A673 (cell line): ENCODE results near the gene SYNC. TPM values are rescaled to one million over a fixed set of nuclear protein-coding genes. Genes with fewer than 3 reads are reported as not detected.
A peak's percentile ranks its signal among the peaks of the same experiment; 100 is the strongest.

ENCODE experiments used
- BruUV-seq: library from RNA; stranded (reverse); fragments of 400-500 nt; replicated peaks from 2 replicates; lab custom pipeline; 2021; lab: Mats Ljungman, UMichigan
- CTCF ChIA-PET: fragments of 300-600 bp; sonication (Branson Sonifier 250); formaldehyde crosslinking; loops from one replicate; lab custom pipeline; 2022; ENCODE audit warnings: antibody characterized with exemption; lab: Charles Lee
- POLR2A ChIA-PET: fragments of 300-600 bp; sonication (Branson Sonifier 250); formaldehyde crosslinking; loops from one replicate; lab custom pipeline; 2022; ENCODE audit warnings: antibody characterized with exemption; ENCODE audit not compliant: low non-redundant PET; lab: Charles Lee
- DNase-seq: peaks from one replicate; pipeline ENCODE4 v3.0.0-alpha.2; 2015; ENCODE audit warnings: low spot score
- H3K27ac ChIP-seq: fragments of 200-600 bp; sonication (generic); 2 replicates; pipeline ENCODE4 v1.5.1; 2016; ENCODE audit warnings: mixed run types, low read depth, mild to moderate bottlenecking, mixed read lengths, antibody characterized with exemption, low read length; ENCODE audit not compliant: poor library complexity, severe bottlenecking
- H3K27me3 ChIP-seq: fragments of 200-600 bp; sonication (generic); replicated peaks from 2 replicates; pipeline ENCODE4 v1.6.1; 2017; ENCODE audit warnings: mixed run types, low read depth, mild to moderate bottlenecking, mixed read lengths, antibody characterized with exemption, low read length; ENCODE audit not compliant: insufficient read depth, poor library complexity
- H3K36me3 ChIP-seq: fragments of 200-600 bp; sonication (generic); 2 replicates; pipeline ENCODE4 v1.6.1; 2016; ENCODE audit warnings: mixed run types, mild to moderate bottlenecking, mixed read lengths, antibody characterized with exemption, low read length; ENCODE audit not compliant: insufficient read depth, poor library complexity, severe bottlenecking
- H3K4me1 ChIP-seq: fragments of 200-600 bp; sonication (generic); 2 replicates; pipeline ENCODE4 v1.6.1; 2017; ENCODE audit warnings: mixed run types, mild to moderate bottlenecking, mixed read lengths, antibody characterized with exemption, low read length; ENCODE audit not compliant: insufficient read depth, poor library complexity, severe bottlenecking
- H3K4me3 ChIP-seq: fragments of 200-600 bp; sonication (generic); 2 replicates; pipeline ENCODE4 v1.5.1; 2016; ENCODE audit warnings: low read depth, mixed run types, mild to moderate bottlenecking, mixed read lengths, low read length; ENCODE audit not compliant: poor library complexity, severe bottlenecking
- H3K9me3 ChIP-seq: fragments of 200-600 bp; sonication (generic); 2 replicates; pipeline ENCODE4 v1.6.1; 2016; ENCODE audit warnings: mixed run types, low read depth, mild to moderate bottlenecking, mixed read lengths, antibody characterized with exemption, low read length; ENCODE audit not compliant: poor library complexity, severe bottlenecking
- EZH2 ChIP-seq: fragments of 200-600 bp; sonication (generic); IDR thresholded peaks from 2 replicates; pipeline ENCODE4 v1.6.1; 2017; ENCODE audit warnings: borderline replicate concordance, low read depth, mild to moderate bottlenecking, mixed read lengths, antibody characterized with exemption, low read length; ENCODE audit not compliant: poor library complexity, severe bottlenecking
- intact Hi-C: fragments of 100-400 bp; cut with micrococcal nuclease; formaldehyde crosslinking; loops from one replicate; pipeline ENCODE4 v1.10.0; 2022; ENCODE audit not compliant: unreplicated experiment
- total RNA-seq: library from RNA; stranded (reverse); gene quantifications from 2 replicates; pipeline ENCODE4 v1.2.3, GENCODE V29; 2021
- TF ChIP-seq, protein P1 (sequence below): fragments of 300-800, 200-600 bp; sonication (generic); conservative IDR thresholded peaks from 2 replicates; pipeline ENCODE4 v1.5.1; 2017; ENCODE audit warnings: low read depth, mild to moderate bottlenecking, antibody characterized with exemption, low read length, moderate library complexity, mixed read lengths

The SYNC gene
- total RNA-seq, 1 experiment from 2014 or later = 0.71 TPM

DNA sequence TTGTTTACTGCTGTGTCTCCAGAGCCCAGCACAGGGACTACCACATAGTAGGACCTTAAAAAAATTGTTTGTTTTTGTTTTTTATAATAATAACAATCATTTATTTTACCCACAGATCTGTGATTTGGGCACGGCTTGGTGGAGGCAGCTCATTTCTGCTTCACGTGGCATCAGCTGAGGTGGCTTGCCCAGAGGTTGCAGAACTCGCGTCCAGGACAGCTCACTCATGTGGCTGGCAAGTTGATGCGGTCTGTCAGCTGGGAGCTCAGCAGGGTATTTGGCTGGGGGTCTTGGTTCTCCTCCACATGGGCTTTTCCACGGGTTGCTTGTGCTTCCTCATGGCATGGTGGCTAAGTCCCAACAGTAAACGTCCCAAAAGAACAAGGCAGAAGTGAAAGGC, 2.9 kb upstream of the SYNC start:
- no TSS peak for BruUV-seq
- no peaks in the 10 kb centered on the region for H3K27me3 ChIP-seq
- DNase-seq = no peak
- TF ChIP-seq, protein P1, sequence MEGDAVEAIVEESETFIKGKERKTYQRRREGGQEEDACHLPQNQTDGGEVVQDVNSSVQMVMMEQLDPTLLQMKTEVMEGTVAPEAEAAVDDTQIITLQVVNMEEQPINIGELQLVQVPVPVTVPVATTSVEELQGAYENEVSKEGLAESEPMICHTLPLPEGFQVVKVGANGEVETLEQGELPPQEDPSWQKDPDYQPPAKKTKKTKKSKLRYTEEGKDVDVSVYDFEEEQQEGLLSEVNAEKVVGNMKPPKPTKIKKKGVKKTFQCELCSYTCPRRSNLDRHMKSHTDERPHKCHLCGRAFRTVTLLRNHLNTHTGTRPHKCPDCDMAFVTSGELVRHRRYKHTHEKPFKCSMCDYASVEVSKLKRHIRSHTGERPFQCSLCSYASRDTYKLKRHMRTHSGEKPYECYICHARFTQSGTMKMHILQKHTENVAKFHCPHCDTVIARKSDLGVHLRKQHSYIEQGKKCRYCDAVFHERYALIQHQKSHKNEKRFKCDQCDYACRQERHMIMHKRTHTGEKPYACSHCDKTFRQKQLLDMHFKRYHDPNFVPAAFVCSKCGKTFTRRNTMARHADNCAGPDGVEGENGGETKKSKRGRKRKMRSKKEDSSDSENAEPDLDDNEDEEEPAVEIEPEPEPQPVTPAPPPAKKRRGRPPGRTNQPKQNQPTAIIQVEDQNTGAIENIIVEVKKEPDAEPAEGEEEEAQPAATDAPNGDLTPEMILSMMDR = no peak
- no peak for TF ChIP-seq EZH2
- CTCF ChIA-PET = interaction anchor here (0.9 kb wide), 1 partner anchor 311 kb away, joined by 4 read pairs; no protein-coding TSS in a partner anchor
- H3K4me3 ChIP-seq = no peak overlapping the region
- intact Hi-C loops = no loop called here
- POLR2A ChIA-PET = no interaction called here
- H3K9me3 ChIP-seq = no peaks in the 10 kb centered on the region
- H3K4me1 ChIP-seq = no peaks in the 10 kb centered on the region
- H3K36me3 ChIP-seq = no peaks in the 10 kb centered on the region
- H3K27ac ChIP-seq = no peak overlapping the region

DNA sequence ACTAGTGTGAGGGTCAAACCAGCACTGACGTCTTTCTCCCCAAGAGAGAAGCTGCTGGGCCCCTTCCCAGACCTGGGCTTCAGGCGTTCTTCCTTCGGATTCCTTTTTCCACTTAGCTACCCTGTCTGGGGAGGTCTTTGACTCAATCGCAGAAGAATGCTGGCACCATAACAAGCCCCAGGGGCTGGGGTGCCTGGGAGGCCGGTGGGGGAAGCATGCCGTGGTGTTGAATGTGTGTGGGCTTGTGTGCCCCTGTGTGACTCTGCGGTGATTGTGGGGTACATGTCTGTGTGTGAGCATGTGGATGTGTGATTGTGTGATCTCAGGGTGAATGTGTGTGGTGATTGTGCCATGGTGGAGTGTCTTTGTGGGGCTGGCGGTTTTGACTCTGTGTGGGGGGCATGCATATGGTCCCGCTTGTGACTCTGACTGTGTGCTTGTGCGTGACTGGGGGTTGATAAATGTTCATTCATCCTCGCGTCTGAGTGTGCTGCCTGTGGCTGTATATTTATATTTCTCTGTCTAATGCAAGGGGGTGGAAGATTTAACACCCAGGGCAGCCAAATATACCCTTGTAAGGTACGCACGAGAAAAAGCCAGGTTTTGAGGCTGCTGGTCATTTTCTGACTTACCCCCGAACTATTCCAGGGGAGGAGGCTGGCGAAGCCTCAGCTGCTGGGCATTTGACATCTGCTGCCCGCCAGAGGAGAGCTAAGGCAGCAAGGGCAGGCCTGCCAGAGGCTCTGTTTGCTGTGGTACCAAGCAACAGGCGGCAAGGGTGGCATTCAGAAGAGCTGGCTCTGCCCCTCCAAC, 1.1 kb upstream of the SYNC start:
- Histone ChIP-seq H3K36me3 (no peaks in the 10 kb centered on the region), H3K9me3 (no peaks in the 10 kb centered on the region), H3K27ac (no peak overlapping the region), H3K27me3 (no peaks in the 10 kb centered on the region), H3K4me1 (no peaks in the 10 kb centered on the region), H3K4me3 (peak overlapping the region; percentile 55)
- CTCF ChIA-PET = no interaction called here
- no peak for TF ChIP-seq EZH2
- TF ChIP-seq, protein P1 = no peak
- BruUV-seq = no TSS peak
- POLR2A ChIA-PET = interaction anchor here (0.6 to 0.7 kb wide), 2 partner anchors 9 to 31 kb away, joined by 3 to 13 read pairs; no protein-coding TSS in a partner anchor
- intact Hi-C loops = no loop called here
- no peak for DNase-seq

DNA sequence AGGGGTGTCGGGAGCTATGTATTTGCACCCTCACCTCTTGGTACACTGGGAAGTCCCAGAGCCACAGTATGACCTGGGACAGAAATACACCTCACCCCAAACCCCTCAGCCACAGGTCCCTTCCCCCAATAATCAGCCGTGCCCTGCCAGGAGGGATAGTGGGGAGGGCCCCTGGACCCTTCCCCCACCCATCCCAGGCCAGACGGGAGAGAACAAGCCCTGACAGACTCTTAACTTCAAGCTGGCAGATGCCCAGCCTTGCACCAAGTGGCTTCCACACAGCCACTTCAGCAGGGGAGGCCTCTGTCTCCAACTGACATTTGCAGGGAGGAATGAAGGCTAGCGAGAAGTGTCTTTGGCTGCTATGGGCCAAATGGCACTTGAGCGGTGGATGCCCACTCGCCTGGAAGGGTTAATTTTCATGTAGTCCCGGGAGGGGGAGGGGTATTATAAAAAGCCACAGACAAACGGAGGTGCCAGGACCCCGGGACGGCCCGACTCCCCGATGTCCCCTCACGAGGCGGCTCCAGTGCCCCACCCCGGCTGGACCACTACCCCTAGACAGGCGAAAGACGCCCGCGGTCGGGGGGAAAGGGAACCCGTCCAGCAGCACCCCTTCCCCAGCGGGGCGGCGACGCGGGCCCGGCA, 495 bp downstream of the SYNC start:
- CTCF ChIA-PET = no interaction called here
- no TSS peak for BruUV-seq

More for the DNA sequence above, 495 bp downstream of the SYNC start:
- no peak for DNase-seq
- H3K4me1 ChIP-seq = no peaks in the 10 kb centered on the region
- H3K36me3 ChIP-seq = no peaks in the 10 kb centered on the region
- no peak overlapping the region for H3K27ac ChIP-seq
- no peak for TF ChIP-seq EZH2
- TF ChIP-seq, protein P1 = no peak
- no peaks in the 10 kb centered on the region for H3K9me3 ChIP-seq
- intact Hi-C loops = no loop called here
- peak overlapping the region; percentile 55 for H3K4me3 ChIP-seq
- POLR2A ChIA-PET = interaction anchor here (0.6 kb wide), 1 partner anchor 11 kb away, joined by 3 read pairs; no protein-coding TSS in a partner anchor
- no peaks in the 10 kb centered on the region for H3K27me3 ChIP-seq
